ENCODE results near the gene JAZF1.

DNA sequence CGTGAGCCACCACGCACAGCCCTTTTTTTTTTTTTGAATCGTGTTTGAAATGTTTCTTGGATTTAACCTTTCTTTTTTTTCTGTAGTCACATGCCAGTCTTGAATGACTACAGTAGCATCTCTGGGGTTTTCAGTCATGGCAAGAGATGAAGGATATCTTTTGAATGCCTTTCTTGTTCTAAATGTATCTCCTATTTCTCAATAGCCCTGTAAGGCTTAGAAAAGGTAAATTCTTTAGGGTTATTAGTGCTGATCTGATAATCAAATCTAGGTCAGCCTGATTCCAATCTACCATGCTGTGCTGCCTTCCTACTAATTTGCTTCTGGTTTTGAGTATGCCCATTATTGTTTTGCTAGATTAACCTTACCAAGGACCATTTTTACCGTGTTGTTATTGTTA is 370.4 kb downstream of the JAZF1 start:
- TF ChIP-seq, protein P1, sequence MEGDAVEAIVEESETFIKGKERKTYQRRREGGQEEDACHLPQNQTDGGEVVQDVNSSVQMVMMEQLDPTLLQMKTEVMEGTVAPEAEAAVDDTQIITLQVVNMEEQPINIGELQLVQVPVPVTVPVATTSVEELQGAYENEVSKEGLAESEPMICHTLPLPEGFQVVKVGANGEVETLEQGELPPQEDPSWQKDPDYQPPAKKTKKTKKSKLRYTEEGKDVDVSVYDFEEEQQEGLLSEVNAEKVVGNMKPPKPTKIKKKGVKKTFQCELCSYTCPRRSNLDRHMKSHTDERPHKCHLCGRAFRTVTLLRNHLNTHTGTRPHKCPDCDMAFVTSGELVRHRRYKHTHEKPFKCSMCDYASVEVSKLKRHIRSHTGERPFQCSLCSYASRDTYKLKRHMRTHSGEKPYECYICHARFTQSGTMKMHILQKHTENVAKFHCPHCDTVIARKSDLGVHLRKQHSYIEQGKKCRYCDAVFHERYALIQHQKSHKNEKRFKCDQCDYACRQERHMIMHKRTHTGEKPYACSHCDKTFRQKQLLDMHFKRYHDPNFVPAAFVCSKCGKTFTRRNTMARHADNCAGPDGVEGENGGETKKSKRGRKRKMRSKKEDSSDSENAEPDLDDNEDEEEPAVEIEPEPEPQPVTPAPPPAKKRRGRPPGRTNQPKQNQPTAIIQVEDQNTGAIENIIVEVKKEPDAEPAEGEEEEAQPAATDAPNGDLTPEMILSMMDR (IDR thresholded peaks at IDR 0.05 in 2 of 3, conservative IDR thresholded peaks at IDR 0.05 in 1 of 3; ENCODE audit: insufficient read depth in 2 of 3, low read depth in 1 of 3, low read length in 3 of 3) = no peak
- TF ChIP-seq ATF3 (IDR thresholded peaks at IDR 0.05) (no peak), ATF3 (CRISPR knock-in tag; conservative IDR thresholded peaks at IDR 0.05) (no peak), TRIM28 (IDR thresholded peaks at IDR 0.05) (no peak), SUPT5H (IDR thresholded peaks at IDR 0.05) (no peak), SIN3A (IDR thresholded peaks at IDR 0.05; ENCODE audit: borderline replicate concordance in 2 of 2, control insufficient read depth in 1 of 2, low read depth in 2 of 2, low read length in 2 of 2) (no peak)

Data from K562 (cell line).